GM18868 (cell line): ENCODE measurements around the gene TRIP13.
"Not testable (repeated sequence)": the region's sequence is repeated elsewhere in the genome, so short reads cannot be mapped to it uniquely, and the experiment has no call there.

Experiments used
- ATAC-seq: cut with Tn5 transposase; IDR thresholded peaks from one replicate; pipeline ENCODE4 v1.9.1; 2021; ENCODE audit warnings: mild to moderate bottlenecking, moderate library complexity; ENCODE audit not compliant: unreplicated experiment

TRIP13 gene

GRCh38 chr5:916441-917293 is 24.0 kb downstream of the TRIP13 start:
- ATAC-seq, result no peak

GRCh38 chr5:918717-919116 is 26.0 kb downstream of the TRIP13 start:
- not testable (repeated sequence) for ATAC-seq

- no peak for ATAC-seq
Measured at GRCh38 chr5:919356-920000, 26.8 kb downstream of the TRIP13 start.

DNA sequence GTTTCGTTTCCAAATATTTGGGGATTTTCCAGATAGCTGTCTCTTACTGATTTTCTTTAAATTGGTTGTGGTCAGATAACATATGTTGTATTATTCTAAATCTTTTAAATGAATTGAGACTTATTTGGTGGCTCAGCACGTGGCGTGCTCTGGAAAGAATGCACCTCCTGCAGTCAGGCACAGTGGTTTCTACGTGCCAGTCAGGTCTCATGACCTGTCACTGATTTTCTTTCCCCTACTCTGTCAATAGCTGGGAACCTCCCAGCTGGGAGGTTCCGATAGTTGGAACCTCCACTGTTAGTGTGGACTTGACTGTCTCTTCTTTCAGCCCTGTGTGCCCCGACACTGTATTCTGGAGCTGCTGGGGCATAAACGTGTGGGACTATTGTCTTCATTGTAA is 27.6 kb downstream of the TRIP13 start:
- ATAC-seq, result no peak

DNA sequence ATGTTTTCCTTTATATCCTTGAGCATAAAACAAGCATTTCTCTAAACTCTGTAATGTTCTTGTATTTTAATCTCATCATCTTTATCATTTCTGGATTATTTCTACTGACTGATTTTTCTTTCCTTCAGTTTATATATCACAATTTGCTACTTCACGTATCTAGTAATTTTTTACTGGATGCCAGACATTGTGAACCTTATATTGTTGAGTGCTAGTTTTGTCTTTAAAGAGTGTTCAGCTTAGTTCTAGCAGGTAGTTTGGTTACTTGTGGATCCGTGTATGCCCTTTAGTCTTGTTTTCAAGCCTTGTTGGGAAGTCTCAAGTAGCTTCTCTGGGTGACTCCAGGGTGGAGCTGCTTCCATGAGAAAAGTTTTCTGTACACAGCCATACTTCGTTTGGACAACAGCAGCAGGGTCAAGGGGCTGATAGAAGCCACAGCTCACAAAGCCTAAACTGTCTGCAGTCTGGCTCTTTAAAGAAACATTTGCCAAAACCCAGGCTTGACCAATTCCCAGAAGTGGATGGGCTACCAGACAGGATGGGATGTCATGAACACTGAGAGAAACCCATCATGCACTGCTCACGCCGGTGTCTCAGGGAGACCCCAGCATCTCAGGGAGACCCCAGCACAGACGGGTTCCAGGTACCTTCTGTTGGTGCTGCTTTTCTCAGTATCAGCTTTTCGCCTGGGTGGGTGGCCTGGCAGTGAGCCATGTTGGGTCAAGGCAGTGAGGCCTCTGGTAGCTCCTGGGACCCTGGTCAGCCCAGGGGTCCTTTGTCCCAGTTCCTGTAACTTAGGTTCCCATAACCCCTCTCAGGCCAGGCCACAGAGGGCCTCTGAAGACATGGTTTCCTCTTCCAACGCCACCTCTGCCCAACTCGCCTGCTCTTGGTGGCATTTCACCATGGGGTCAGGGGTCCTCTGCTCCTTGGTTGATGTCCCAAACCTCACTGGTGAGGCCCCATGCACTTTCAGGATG is 29.1 kb downstream of the TRIP13 start:
- ATAC-seq, result no peak

DNA sequence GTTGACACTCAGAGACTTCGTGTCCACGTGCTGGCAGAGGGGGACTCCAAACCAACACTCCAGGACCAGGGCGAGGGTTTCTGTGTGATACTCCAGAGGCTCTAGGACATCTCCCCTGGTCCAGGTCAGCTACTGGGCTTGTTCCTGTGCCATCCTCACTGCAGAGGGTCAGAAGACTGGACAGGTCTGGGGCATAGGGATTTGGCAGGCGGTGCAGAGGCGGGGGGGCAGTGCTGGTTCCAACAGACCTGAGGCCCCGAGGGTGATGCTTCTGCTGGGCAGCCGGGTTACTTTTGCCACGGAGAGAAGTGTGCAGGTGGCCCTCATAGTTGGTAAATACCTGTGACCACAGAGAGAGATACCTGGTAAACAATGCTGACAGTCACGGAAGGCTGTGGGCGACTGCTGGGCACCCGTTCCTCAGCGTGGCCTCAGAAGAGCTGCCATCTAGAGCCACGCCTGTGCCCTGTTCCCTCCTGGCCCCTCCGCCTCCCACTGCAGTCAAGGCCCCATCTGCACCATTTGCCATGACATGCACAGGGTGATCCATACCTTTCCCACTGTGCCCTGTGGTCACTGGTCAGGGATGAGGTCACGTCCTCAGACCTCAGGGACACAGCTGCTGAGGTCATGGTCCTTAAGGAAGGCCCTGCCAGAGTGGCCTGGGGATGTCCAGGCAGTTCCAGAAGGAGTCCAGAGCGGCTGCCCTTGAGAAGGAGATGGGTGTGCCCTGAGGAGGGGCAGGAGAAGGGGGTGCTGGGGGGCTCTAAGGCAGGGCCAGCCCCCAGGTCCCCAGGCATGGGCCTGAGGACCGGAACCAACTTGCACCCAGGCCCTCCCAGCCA is 30.0 kb downstream of the TRIP13 start:
- no peak for ATAC-seq

DNA sequence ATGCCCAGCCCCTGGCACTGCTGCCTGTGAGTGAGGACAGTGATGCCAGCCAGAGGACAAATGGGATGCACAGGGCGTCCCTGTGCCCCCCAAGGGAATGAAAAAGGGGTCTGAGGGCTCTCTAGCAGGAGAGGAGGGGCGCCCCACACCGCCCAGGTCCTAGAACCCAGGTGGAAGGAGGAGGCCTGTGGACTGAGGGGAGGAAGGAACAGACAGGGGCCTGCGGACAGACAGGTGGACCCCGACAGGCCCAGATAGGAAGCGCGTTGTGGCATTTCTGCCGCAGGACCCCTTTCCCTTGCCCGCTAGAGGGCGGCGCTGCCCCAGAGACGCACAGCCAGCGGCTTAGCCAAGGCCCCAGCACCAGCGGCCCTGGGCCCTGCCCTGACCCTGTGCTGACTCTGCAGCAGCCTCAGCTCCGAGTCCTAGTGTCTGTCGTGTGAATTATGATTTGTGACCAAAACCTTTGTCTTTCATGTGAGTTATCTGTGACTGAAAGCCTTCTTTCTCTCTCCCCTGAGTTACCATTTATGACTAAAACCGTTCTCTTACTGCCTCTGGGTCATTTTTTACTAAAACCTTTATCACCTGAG is 30.7 kb downstream of the TRIP13 start:
- ATAC-seq, result peak; percentile 86

DNA sequence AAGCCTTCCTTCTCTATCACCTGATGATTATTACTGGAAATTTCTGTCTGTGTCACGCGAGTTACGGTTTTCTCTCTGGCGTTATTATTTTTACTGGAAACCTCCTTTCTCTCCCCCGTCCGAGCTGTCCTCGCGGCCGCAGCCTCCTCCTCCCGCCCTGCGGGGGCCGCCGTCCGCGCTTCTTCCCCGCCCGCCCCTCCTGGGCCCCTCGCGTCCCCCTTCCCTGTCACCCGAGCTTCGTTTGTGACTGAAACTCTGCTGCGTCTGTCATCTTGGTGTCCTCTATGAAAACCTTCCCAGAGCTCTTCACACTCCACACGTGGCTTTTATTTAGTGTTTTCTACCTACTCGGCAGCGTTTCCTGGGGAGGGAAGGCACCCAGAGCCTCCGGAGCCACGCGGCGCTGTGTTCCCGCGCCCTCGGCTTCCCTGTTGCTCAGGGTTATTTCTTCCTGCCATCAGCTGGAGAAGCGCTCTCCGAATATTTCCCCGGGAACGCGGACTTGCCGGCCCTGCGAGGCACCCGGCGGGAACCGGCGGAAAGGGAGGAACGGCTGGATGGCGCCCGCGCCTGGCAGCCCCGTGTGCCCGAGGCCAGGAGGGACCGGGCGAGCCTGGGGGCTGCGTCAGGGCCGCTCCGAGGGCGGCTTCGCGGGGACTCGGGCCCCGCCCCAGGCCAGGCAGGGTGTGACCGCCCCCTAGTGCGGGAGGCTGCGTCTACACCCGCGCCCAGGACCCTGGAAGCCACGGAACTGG is 33.9 kb downstream of the TRIP13 start:
- no peak for ATAC-seq

DNA sequence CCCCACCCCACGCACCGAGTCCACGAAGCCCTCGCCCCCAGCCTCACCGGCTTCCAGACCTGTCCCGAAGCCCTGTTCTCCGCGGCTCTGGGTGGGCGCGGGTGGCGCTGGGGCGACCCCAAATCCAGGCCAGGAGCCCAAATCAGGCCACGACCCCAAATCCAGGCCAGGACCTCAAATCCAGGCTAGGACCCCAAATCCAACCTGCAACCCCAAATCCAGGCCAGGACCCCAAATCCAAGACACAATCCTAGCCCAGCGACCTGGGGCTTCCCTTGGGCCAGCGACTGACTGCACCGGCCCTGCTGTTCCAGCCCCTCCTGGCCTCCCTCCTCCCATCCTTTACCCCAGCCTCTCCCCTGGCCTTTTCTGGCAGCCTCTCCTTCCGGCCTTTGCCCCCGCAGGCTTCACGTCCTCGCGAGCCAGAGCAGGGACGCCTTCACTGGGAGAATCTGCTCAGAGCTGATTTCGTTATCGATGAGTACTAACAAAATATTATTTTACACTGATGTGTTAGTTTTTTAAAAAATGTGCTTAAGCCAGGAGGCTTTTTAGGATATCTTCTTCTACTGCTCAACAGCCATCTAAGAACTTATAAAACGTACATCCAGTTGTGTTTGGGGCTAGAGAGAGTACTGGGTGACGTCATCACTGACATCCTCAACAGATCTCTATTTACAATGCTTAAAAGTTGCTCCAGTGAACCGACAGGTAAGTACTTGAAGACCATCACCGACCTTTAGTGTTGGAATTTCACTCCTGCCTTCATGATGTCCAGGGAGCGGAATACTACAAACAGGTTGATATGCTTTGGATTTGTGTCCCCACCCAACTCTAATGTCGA is 34.7 kb downstream of the TRIP13 start:
- no peak for ATAC-seq

DNA sequence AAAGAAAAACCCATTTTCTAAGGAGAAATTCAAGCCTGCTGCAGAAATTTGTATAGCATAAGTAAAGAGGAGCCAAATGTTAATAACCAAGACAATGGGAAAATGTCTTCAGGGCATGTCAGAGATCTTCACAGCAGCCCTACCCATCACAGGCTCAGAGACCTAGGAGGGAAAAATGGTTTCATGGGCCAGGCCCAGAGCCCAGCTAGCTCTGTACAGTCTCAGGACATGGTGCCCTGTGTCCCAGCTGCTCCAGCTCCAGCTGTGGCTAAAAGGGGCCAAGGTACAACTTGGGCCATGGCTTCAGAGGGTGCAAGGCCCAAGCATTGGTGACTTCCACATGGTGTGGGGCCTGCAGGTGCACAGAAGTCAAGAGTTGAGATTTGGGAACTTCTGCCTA is 36.5 kb downstream of the TRIP13 start:
- not testable (repeated sequence) for ATAC-seq

- ATAC-seq, result no peak
Measured at GRCh38 chr5:929596-929995, 36.9 kb downstream of the TRIP13 start.

DNA sequence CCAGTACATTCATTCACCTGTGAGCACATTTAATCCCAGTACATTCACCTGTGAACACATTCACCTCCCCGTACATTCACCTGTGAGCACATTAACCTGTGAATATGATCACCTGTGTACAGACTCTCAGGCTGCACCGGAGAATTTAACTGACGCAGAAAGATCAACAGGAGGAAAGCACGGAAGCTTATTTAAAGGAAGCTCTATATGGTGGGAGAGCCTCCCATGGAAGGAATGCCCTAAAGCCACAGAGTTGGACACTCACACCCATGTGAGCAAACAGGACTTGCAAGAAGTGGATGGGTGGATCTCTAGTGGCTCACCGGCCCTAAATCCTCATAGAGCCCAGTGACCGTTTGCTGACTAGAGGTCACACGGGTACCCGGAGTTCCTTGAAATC is 38.2 kb downstream of the TRIP13 start:
- no peak for ATAC-seq

DNA sequence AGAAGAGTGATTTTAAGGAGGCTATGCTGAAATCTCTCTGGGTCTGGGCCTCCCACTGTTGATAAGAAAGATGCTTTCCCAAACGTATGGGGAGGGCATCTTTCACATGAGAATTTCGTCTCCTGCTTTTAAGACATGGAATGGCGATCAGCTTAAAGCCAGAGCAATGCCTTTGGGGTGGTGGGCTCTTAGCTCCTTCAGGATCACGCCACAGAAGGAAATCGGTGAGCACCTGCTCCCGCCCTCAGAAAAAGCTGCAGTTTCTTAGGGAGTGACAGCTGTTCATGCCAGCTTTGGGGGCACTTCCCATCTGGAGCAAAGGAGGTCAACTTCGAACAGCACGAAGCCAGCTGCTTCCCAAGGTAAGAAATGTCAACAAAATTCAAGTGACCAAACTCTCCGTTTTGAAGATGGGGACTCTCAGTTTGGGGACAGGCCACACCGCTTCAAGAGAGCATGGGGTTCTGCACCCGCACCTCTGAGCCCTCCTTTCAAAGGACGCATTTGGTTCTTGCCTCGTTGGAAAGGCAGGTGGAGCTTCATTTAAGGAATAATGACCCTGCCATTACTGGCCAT is 39.0 kb downstream of the TRIP13 start:
- ATAC-seq, result no peak

DNA sequence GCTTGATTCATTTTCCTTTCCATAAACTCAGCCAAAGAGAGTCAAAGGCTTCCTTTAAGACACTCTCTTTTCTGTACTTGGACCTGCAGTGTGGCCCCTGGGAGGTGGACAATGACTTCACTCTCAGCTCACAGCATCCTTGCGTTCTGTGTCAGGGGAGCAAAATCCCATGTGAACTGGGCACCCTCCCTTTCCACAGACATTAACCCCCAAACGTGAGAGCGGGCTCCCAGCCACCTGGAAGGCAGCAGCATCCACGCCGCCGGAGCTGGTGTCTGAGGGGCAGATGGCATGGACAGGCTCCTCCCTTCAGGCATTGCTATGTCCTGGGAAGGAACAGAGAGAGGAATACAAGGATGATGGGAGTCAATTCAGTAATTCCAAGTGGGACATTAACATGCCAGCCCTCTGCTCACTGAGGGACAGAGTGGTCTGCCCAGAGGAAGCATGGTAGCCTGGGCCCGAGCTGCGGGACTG is 39.5 kb downstream of the TRIP13 start:
- no peak for ATAC-seq

DNA sequence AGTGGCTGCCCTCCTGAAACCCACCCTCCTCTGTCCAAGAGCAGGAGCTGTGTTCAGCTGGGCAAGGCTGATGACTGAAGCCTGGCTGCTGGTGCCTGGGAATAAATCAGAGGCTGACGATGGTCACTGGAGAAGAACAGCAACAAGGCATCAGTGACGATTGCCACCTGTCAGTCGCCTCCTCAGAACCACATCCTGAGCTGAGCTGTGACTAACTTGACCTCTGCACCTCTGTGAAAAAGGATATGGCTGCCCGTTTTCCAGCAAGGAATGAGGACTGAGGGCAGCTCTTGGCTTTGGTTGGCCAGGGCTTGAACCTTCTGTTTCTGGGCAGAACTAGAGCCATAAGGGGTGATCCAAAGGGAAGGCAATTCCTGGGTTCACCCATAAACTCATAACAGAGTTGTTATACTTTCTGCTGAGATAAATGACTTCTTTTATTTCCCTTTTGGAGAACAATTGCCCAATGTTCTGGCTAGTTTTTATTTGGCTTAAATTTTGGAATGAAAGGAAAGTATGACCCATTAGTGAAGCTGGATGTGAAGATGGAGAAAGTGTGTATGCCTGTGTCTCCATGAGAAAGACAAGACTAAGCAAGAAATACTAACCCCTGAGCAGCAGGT is 40.1 kb downstream of the TRIP13 start:
- no peak for ATAC-seq

DNA sequence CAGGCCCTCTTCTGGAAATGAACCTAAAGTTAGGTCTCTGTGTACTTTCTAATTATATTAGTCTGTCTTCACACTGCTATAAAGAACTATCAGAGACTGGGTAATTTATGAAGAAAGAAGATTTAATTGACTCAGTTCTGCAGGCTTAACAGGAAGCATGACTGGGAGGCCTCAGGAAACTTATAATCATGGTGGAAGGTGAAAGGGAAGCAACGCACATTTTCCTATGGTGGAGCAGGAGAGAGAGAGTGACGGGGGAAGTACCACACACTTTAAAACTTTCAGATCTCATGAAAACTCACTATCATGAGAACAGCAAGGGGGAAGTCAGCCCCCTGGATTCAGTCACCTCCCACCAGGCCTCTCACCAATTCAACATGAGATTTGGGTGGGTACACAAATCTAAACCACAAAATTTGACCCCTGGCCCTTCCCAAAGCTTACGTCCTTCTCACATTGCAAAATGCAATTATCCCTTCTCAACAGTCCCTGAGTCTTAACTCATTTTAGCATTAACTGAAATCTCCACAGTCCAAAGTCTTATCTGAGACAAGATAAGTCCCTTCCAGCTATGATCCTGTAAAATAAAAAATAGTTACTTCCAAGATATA is 40.7 kb downstream of the TRIP13 start:
- ATAC-seq, result no peak

DNA sequence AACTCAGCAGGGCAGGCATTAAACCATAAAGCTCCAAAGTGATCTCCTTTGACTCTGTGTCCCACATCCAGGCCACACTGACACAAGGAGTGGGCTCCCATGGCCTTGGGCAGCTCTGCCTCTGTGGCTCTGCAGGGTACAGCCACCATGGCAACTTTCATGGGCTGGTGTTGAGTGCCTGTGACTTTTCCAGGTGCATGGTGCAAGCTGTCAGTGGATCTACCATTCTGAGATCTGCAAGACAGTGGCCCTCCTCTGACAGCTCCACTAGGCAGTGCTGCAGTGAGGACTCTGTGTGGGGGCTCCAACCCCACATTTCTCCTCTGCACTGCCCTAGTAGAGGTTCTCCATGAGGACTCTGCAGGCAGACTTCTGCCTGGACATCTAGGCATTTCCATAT is 41.3 kb downstream of the TRIP13 start:
- not testable (repeated sequence) for ATAC-seq
